GM23248 (cell line): ENCODE results near the gene PLPPR1. TPM values are rescaled to one million over a fixed set of nuclear protein-coding genes. Genes with fewer than 3 reads are reported as not detected.

Experiments used
- DNase-seq: peaks from one replicate; pipeline ENCODE4 v3.0.0-alpha.2; 2015
- H2AFZ ChIP-seq: fragments of 200-600 bp; sonication (generic); 2 replicates; pipeline ENCODE4 v1.6.1; 2016; ENCODE audit warnings: antibody characterized with exemption
- H3F3A ChIP-seq: fragments of 200-600 bp; sonication (generic); 2 replicates; pipeline ENCODE4 v1.6.1; 2016; ENCODE audit warnings: mild to moderate bottlenecking, antibody characterized with exemption, mixed run types; ENCODE audit not compliant: insufficient read depth
- H3K27ac ChIP-seq: fragments of 200-600 bp; sonication (generic); 2 replicates; pipeline ENCODE4 v1.5.1; 2016; ENCODE audit warnings: mild to moderate bottlenecking
- H3K27me3 ChIP-seq: fragments of 200-600 bp; sonication (generic); replicated peaks from 2 replicates; pipeline ENCODE4 v1.6.1; 2016; ENCODE audit warnings: mild to moderate bottlenecking; ENCODE audit not compliant: insufficient read depth
- H3K36me3 ChIP-seq: fragments of 200-600 bp; sonication (generic); 2 replicates; pipeline ENCODE4 v1.6.1; 2016; ENCODE audit warnings: low read depth, mild to moderate bottlenecking
- H3K4me1 ChIP-seq: fragments of 200-600 bp; sonication (generic); 2 replicates; pipeline ENCODE4 v1.6.1; 2016; ENCODE audit warnings: mild to moderate bottlenecking; ENCODE audit not compliant: insufficient read depth
- H3K4me2 ChIP-seq: fragments of 200-600 bp; sonication (generic); one replicate; pipeline ENCODE4 v1.6.1; 2016; ENCODE audit warnings: mild to moderate bottlenecking; ENCODE audit not compliant: unreplicated experiment
- H3K4me3 ChIP-seq: fragments of 200-600 bp; sonication (generic); 2 replicates; pipeline ENCODE4 v1.5.1; 2016; ENCODE audit warnings: mild to moderate bottlenecking
- H3K79me2 ChIP-seq: fragments of 200-600 bp; sonication (generic); 2 replicates; pipeline ENCODE4 v1.6.1; 2016; ENCODE audit warnings: mild to moderate bottlenecking; ENCODE audit not compliant: insufficient read depth
- H3K9ac ChIP-seq: fragments of 200-600 bp; sonication (generic); 2 replicates; pipeline ENCODE4 v1.6.1; 2016; ENCODE audit warnings: mild to moderate bottlenecking
- H3K9me2 ChIP-seq: fragments of 200-600 bp; sonication (generic); 2 replicates; pipeline ENCODE4 v1.6.1; 2016; ENCODE audit warnings: mixed run types, mild to moderate bottlenecking, moderate library complexity; ENCODE audit not compliant: insufficient read depth
- H3K9me3 ChIP-seq: fragments of 200-600 bp; sonication (generic); one replicate; pipeline ENCODE4 v1.6.1; 2017; ENCODE audit warnings: low read depth
- H4K20me1 ChIP-seq: fragments of 200-600 bp; sonication (generic); 2 replicates; pipeline ENCODE4 v1.6.0; 2016; ENCODE audit not compliant: insufficient read depth
- EZH2 ChIP-seq: fragments of 200-600 bp; sonication (generic); IDR thresholded peaks from 2 replicates; pipeline ENCODE4 v1.6.1; 2018; ENCODE audit warnings: antibody characterized with exemption, mild to moderate bottlenecking; ENCODE audit not compliant: insufficient read depth, poor library complexity, severe bottlenecking
- EZH2phosphoT487 ChIP-seq: fragments of 200-600 bp; sonication (generic); IDR thresholded peaks from 2 replicates; pipeline ENCODE4 v1.6.1; 2018; ENCODE audit warnings: antibody characterized with exemption, moderate library complexity, mild to moderate bottlenecking, low read depth; ENCODE audit not compliant: insufficient read depth
- WGBS, 2 experiments: methylation state at CpG; one replicate each; pipeline ENCODE4 v1.1.6; 2015 to 2017; ENCODE audit warnings: low lambda C conversion rate in 2 of 2, low coverage in 1 of 2; ENCODE audit errors: missing lambda C conversion rate in 2 of 2; 5-methylcytosine and 5-hydroxymethylcytosine counted together
- in situ Hi-C: fragments of 300-500 bp; cut with MboI; formaldehyde crosslinking; loops from 2 replicates; pipeline ENCODE4 v1.15.0; 2020
- polyA plus RNA-seq: library from polyadenylated mRNA; unstranded; fragments of >200 nt; fragmentation: Nextera tagmentation; extraction: Ambion mirVana; gene quantifications from 2 replicates; pipeline ENCODE4 v1.2.1, GENCODE V29; 2016
- total RNA-seq: library from RNA; depleted of rRNA; stranded (reverse); fragments of >200 nt; shearing (Covaris generic); gene quantifications from 2 replicates; pipeline ENCODE4 v1.2.3, GENCODE V29; 2014

Gene PLPPR1
- total and polyA plus RNA-seq, 2 experiments from 2014 or later, result not detected

GRCh38 chr9:100999906-101000544 lies 28.5 kb upstream of the PLPPR1 start:
- TF ChIP-seq EZH2 (no peak), EZH2phosphoT487 (no peak)
- WGBS, 2 experiments, result 19 to 26% methylated on average over 5 of the region's 5 CpGs
- no peaks in the 10 kb centered on the region for H3F3A ChIP-seq
- no peaks in the 10 kb centered on the region for H3K9me3 ChIP-seq
- no peak overlapping the region for H3K9ac ChIP-seq
- no peak overlapping the region for H3K4me3 ChIP-seq
- in situ Hi-C loops, result no loop called here
- H3K4me2 ChIP-seq, result no peak overlapping the region
- no peaks in the 10 kb centered on the region for H3K79me2 ChIP-seq
- H3K4me1 ChIP-seq, result no peaks in the 10 kb centered on the region
- no peaks in the 10 kb centered on the region for H3K36me3 ChIP-seq
- no peaks in the 10 kb centered on the region for H3K9me2 ChIP-seq
- no peaks in the 10 kb centered on the region for H3K27me3 ChIP-seq
- H2AFZ ChIP-seq, result no peak overlapping the region
- no peak overlapping the region for H3K27ac ChIP-seq
- no peak for DNase-seq
- no peaks in the 10 kb centered on the region for H4K20me1 ChIP-seq

- Histone ChIP-seq H3K9ac (no peak overlapping the region), H3K4me3 (no peak overlapping the region), H3K4me2 (no peak overlapping the region), H3K27me3 (no peaks in the 10 kb centered on the region), H2AFZ (no peak overlapping the region), H3K9me3 (no peaks in the 10 kb centered on the region), H3K27ac (no peak overlapping the region), H3F3A (no peaks in the 10 kb centered on the region), H3K79me2 (no peaks in the 10 kb centered on the region), H3K9me2 (no peaks in the 10 kb centered on the region), H3K4me1 (no peaks in the 10 kb centered on the region), H4K20me1 (no peaks in the 10 kb centered on the region), H3K36me3 (no peaks in the 10 kb centered on the region)
- TF ChIP-seq EZH2phosphoT487 (no peak), EZH2 (no peak)
- in situ Hi-C loops, result no loop called here
- DNase-seq, result no peak
- WGBS, 2 experiments, result 12 to 16% methylated on average over 3 of the region's 3 CpGs
Observed at GRCh38 chr9:101005246-101005645, 23.3 kb upstream of the PLPPR1 start.

- Histone ChIP-seq H3K9me2 (no peaks in the 10 kb centered on the region), H3K36me3 (no peaks in the 10 kb centered on the region), H3K79me2 (no peaks in the 10 kb centered on the region), H3K4me1 (no peaks in the 10 kb centered on the region), H3K27me3 (no peaks in the 10 kb centered on the region), H3K27ac (no peak overlapping the region), H3K9ac (no peak overlapping the region), H2AFZ (no peak overlapping the region), H3K9me3 (no peaks in the 10 kb centered on the region), H3F3A (no peaks in the 10 kb centered on the region), H3K4me3 (no peak overlapping the region), H3K4me2 (no peak overlapping the region), H4K20me1 (no peaks in the 10 kb centered on the region)
- TF ChIP-seq EZH2 (no peak), EZH2phosphoT487 (no peak)
- no peak for DNase-seq
- in situ Hi-C loops, result no loop called here
- WGBS, 2 experiments, result 15 to 18% methylated on average over 2 of the region's 2 CpGs
Observed at GRCh38 chr9:101014566-101014965, 14.0 kb upstream of the PLPPR1 start.

GRCh38 chr9:101018467-101018866 lies 10.1 kb upstream of the PLPPR1 start:
- Histone ChIP-seq H4K20me1 (no peaks in the 10 kb centered on the region), H3F3A (no peaks in the 10 kb centered on the region), H3K4me2 (no peak overlapping the region), H3K9me3 (no peaks in the 10 kb centered on the region), H2AFZ (no peak overlapping the region), H3K27me3 (no peaks in the 10 kb centered on the region), H3K36me3 (no peaks in the 10 kb centered on the region), H3K9me2 (no peaks in the 10 kb centered on the region), H3K79me2 (no peaks in the 10 kb centered on the region), H3K9ac (no peak overlapping the region), H3K27ac (no peak overlapping the region), H3K4me3 (no peak overlapping the region), H3K4me1 (no peaks in the 10 kb centered on the region)
- DNase-seq, result no peak
- 13 to 24% methylated on average over 2 of the region's 2 CpGs for WGBS, 2 experiments
- in situ Hi-C loops, result no loop called here
- TF ChIP-seq EZH2phosphoT487 (no peak), EZH2 (no peak)

- no peak for TF ChIP-seq EZH2phosphoT487
- TF ChIP-seq EZH2, result no peak
- H3K9me2 ChIP-seq, result no peaks in the 10 kb centered on the region
- H3K27ac ChIP-seq, result no peak overlapping the region
- H3K4me1 ChIP-seq, result no peaks in the 10 kb centered on the region
- H4K20me1 ChIP-seq, result no peaks in the 10 kb centered on the region
- in situ Hi-C loops, result no loop called here
- no peaks in the 10 kb centered on the region; the same call in 1 of the 2 replicates for H3K27me3 ChIP-seq
- H3K4me3 ChIP-seq, result no peak overlapping the region
- no peaks in the 10 kb centered on the region for H3K36me3 ChIP-seq
- H3F3A ChIP-seq, result no peaks in the 10 kb centered on the region
- H3K79me2 ChIP-seq, result no peaks in the 10 kb centered on the region
- H3K9me3 ChIP-seq, result no peaks in the 10 kb centered on the region
- no peak for DNase-seq
- no peak overlapping the region for H3K9ac ChIP-seq
- no peak overlapping the region for H2AFZ ChIP-seq
- no peak overlapping the region for H3K4me2 ChIP-seq
Observed at GRCh38 chr9:101022704-101023103, 5.8 kb upstream of the PLPPR1 start.
